ENCODE measurements around the gene DNPEP.
A peak's percentile ranks its signal among the peaks of the same experiment; 100 is the strongest.
"Not testable (repeated sequence)": the region's sequence is repeated elsewhere in the genome, so short reads cannot be mapped to it uniquely, and the experiment has no call there.

The DNPEP gene

DNA sequence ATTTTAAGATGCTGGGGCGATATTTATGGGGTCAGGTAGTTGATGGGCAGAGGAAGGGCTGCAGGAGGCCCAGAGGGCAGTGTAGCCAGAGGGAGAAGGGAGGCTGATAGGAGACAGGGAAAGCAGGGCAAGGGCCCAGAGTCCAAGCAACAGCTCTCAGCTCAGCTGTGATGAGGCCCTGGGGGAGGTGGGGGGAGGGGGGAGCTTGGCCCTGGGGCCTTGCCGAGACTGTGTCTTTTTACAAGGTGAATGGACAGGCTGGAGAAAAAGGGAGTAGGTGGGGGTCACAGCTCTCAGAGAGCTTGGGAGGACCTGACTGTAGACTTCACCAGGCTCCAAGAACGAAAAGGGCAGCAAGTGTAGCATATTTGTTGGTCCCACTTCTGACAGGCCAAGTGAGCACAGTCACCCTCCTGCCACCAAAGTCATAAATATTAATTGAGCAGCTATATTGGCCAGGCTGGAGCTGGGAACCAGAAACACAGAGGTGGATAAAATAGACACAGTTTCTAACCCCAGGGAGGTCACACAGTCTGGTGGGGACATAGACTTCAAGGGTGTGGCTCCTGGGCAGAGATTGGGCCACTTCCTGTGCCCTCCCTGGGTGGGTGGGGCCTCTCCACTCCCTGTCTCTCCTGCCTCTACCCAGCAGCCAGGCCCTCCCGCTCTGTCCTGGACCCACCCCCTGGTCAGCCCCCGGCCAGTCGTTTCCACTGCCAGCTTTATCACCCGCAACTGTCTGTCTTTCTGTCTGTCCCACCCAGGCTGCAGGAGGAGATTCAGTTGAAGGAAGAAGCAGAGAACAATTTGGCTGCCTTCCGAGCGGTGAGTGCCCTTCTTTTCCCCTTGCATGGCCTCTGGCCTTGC is 31.9 kb upstream of the DNPEP start:
- no peak for DNase-seq (ENCODE audit: low read depth, low spot score)

DNA sequence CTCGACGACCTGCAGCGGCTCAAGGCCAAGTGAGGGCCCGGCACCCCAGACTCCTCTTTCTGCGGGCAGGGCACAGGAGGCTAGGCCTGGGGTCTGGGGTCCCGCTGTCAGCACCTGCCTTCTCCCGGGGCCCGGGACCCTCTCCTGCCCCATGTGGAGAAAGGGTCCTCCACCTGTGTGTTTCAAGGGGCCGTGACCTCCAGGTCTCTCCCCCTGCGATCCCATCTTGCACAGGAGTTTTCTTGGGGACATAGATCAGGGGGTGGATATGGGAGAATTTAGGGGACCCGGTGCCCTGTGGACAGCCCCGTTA is 31.3 kb upstream of the DNPEP start:
- DNase-seq (ENCODE audit: low read depth, low spot score), result no peak

DNA sequence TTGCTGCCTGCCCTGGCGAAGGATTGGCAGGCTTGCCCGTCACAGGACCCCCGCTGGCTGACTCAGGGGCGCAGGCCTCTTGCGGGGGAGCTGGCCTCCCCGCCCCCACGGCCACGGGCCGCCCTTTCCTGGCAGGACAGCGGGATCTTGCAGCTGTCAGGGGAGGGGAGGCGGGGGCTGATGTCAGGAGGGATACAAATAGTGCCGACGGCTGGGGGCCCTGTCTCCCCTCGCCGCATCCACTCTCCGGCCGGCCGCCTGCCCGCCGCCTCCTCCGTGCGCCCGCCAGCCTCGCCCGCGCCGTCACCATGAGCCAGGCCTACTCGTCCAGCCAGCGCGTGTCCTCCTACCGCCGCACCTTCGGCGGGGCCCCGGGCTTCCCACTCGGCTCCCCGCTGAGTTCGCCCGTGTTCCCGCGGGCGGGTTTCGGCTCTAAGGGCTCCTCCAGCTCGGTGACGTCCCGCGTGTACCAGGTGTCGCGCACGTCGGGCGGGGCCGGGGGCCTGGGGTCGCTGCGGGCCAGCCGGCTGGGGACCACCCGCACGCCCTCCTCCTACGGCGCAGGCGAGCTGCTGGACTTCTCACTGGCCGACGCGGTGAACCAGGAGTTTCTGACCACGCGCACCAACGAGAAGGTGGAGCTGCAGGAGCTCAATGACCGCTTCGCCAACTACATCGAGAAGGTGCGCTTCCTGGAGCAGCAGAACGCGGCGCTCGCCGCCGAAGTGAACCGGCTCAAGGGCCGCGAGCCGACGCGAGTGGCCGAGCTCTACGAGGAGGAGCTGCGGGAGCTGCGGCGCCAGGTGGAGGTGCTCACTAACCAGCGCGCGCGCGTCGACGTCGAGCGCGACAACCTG is 30.7 kb upstream of the DNPEP start, which contains the start of gene DES:
TSS of gene DES (plus strand) at position 223 of the 857 bp plus-strand sequence. CDS start at position 309, 86 bp downstream.
- DNase-seq (ENCODE audit: low read depth, low spot score), result no peak

DNA sequence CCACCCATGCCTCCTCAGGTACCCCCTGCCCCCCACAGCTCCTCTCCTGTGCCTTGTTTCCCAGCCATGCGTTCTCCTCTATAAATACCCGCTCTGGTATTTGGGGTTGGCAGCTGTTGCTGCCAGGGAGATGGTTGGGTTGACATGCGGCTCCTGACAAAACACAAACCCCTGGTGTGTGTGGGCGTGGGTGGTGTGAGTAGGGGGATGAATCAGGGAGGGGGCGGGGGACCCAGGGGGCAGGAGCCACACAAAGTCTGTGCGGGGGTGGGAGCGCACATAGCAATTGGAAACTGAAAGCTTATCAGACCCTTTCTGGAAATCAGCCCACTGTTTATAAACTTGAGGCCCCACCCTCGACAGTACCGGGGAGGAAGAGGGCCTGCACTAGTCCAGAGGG is 29.7 kb upstream of the DNPEP start:
- DNase-seq (ENCODE audit: low read depth, low spot score), result no peak

GRCh38 chr2:219416938-219417337 is 29.2 kb upstream of the DNPEP start:
- DNase-seq (ENCODE audit: low read depth, low spot score), result no peak

DNA sequence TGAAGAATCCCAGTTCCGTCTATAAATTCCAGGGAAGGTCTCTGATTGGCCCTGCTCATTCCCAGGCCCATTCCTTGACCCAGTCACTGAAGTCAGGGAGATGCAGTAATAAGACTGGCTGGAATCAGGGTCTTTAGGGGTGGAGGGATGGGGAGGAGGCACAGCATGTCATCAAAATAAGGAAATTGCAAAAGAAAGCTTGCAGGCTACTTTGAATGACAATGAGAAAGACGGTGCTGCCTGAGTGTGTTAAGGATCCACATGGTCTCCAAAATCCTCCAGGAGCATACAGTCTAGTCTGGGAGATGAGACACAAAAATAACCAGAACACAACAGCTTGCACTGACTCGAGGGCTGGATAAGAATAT is 28.5 kb upstream of the DNPEP start:
- DNase-seq (ENCODE audit: low read depth, low spot score), result no peak

- DNase-seq (ENCODE audit: low read depth, low spot score), result no peak
Observed at GRCh38 chr2:219415580-219416234, 28.0 kb upstream of the DNPEP start.

GRCh38 chr2:219414857-219415256 is 27.1 kb upstream of the DNPEP start:
- no peak for DNase-seq (ENCODE audit: low read depth, low spot score)

- DNase-seq (ENCODE audit: low read depth, low spot score), result no peak
Observed at GRCh38 chr2:219410390-219410789, 22.7 kb upstream of the DNPEP start.

GRCh38 chr2:219409619-219410018 is 21.9 kb upstream of the DNPEP start:
- no peak for DNase-seq (ENCODE audit: low read depth, low spot score)

DNA sequence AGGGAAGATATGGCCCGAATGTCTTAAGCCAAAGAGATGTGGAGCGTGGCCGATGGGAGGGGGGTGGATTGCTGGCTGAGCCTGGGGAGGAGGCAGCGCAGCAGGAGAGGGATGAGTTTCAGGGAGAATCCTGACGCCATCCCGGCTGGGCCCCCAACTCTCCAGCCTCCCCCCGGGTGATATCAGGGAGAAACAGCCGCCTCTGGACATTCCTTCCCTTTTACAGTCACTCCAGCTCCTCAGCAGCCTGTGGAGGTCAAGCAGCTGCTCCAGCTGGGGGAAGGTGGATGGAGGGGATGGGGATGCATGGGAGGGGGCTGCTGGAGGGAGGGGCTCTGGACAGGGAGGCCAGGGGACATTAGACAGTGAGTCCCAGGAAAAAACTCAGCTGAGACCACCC is 20.9 kb upstream of the DNPEP start:
- DNase-seq (ENCODE audit: low read depth, low spot score), result no peak

- no peak for DNase-seq (ENCODE audit: low read depth, low spot score)
Observed at GRCh38 chr2:219408204-219408603, 20.5 kb upstream of the DNPEP start.

DNA sequence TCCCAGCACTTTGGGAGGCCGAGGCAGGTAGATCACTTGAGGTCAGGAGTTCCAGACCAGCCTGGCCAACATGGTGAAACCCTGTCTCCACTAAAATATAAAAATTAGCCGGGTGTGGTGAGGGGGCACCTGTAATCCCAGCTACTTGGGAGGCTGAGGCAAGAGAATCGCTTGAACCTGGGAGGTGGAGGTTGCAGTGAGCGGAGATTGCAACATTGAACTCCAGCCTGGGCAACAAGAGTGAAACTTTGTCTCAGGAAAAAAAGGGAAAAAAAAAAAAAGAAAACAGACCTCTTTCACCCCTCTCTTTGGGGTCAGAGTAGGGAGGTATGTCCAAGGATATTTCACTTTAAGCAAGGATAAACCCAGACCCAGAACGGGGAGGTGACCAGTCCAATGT is 19.6 kb upstream of the DNPEP start:
- not testable (repeated sequence) for DNase-seq (ENCODE audit: low read depth, low spot score)

GRCh38 chr2:219406861-219407230 is 19.1 kb upstream of the DNPEP start:
- no peak for DNase-seq (ENCODE audit: low read depth, low spot score)

GRCh38 chr2:219405958-219406860 is 18.5 kb upstream of the DNPEP start:
- no peak for DNase-seq (ENCODE audit: low read depth, low spot score)

GRCh38 chr2:219405451-219405850 is 17.7 kb upstream of the DNPEP start:
- DNase-seq (ENCODE audit: low read depth, low spot score), result no peak

- no peak for DNase-seq (ENCODE audit: low read depth, low spot score)
Observed at GRCh38 chr2:219404954-219405353, 17.2 kb upstream of the DNPEP start.

GRCh38 chr2:219404291-219404910 is 16.7 kb upstream of the DNPEP start:
- DNase-seq (ENCODE audit: low read depth, low spot score), result no peak

DNA sequence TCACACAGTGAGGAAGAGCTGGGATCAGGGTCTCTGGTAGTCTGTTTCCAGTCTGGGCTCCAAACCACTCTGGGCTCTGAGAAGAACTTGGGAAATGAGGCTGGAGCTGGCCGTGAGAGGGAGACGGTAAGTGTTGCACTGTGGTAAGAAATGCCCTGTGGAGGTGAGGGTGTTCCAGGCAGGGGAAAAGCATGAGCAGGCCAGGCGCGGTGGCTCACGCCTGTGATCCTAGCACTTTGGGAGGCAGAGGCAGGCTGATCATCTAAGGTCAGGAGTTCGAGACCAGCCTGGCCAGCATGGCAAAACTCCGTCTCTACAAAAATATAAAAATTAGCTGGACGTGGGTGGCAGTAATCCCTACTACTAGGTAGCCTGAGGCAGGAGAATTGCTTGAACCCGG is 16.1 kb upstream of the DNPEP start:
- no peak for DNase-seq (ENCODE audit: low read depth, low spot score)

- DNase-seq (ENCODE audit: low read depth, low spot score), result peak; percentile 26
Observed at GRCh38 chr2:219402665-219403515, 15.2 kb upstream of the DNPEP start.
